ENCODE results near the gene FXYD3.
"Not testable (repeated sequence)": the region's sequence is repeated elsewhere in the genome, so short reads cannot be mapped to it uniquely, and the experiment has no call there.

The FXYD3 gene

GRCh38 chr19:35141837-35142605, 26.4 kb downstream of the FXYD3 start:
- no peak for DNase-seq (ENCODE audit: low read depth in 2 of 2)

GRCh38 chr19:35142606-35143230, 27.1 kb downstream of the FXYD3 start:
- DNase-seq (ENCODE audit: low read depth in 2 of 2), result peak; percentile 61 to 65

GRCh38 chr19:35143231-35143715, 27.6 kb downstream of the FXYD3 start, which contains the start of gene FXYD7:
Gene FXYD7 (plus strand): TSS chr19:35143255. CDS start chr19:35143334, 79 bp downstream.
- DNase-seq (ENCODE audit: low read depth in 2 of 2), result no peak

- no peak for DNase-seq (ENCODE audit: low read depth in 2 of 2)
These were observed 28.2 kb downstream of the FXYD3 start for GRCh38 chr19:35143818-35144217.

GRCh38 chr19:35144259-35144599, 28.6 kb downstream of the FXYD3 start:
- no peak for DNase-seq (ENCODE audit: low read depth in 2 of 2)

GRCh38 chr19:35144600-35145436, 29.2 kb downstream of the FXYD3 start:
- DNase-seq (ENCODE audit: low read depth in 2 of 2), result no peak

- DNase-seq (ENCODE audit: low read depth in 2 of 2), result no peak
These were observed 31.3 kb downstream of the FXYD3 start for GRCh38 chr19:35146746-35147459.

- no peak for DNase-seq (ENCODE audit: low read depth in 2 of 2)
These were observed 33.8 kb downstream of the FXYD3 start for GRCh38 chr19:35149463-35149862.

GRCh38 chr19:35150445-35150844, 34.8 kb downstream of the FXYD3 start:
- no peak for DNase-seq (ENCODE audit: low read depth in 2 of 2)

GRCh38 chr19:35151273-35152065, 35.8 kb downstream of the FXYD3 start:
- no peak for DNase-seq (ENCODE audit: low read depth in 2 of 2)

GRCh38 chr19:35153129-35153522, 37.5 kb downstream of the FXYD3 start:
- not testable (repeated sequence) for DNase-seq (ENCODE audit: low read depth in 2 of 2)

GRCh38 chr19:35153701-35154524, 38.3 kb downstream of the FXYD3 start:
- DNase-seq (ENCODE audit: low read depth in 2 of 2), result peak; percentile 70

- peak; percentile 75 to 78 for DNase-seq (ENCODE audit: low read depth in 2 of 2)
These were observed 39.1 kb downstream of the FXYD3 start, which contains the start of gene FXYD5 for GRCh38 chr19:35154525-35155406. Gene FXYD5 (plus strand): TSS chr19:35154735. CDS start chr19:35155551, 816 bp downstream.

GRCh38 chr19:35155441-35155840, 39.8 kb downstream of the FXYD3 start:
- peak in 1 of 2 donors; percentile 30 for DNase-seq (ENCODE audit: low read depth in 2 of 2)

GRCh38 chr19:35155981-35156672, 40.5 kb downstream of the FXYD3 start:
- no peak for DNase-seq (ENCODE audit: low read depth in 2 of 2)

- DNase-seq (ENCODE audit: low read depth in 2 of 2), result no peak
These were observed 41.0 kb downstream of the FXYD3 start for GRCh38 chr19:35156673-35157014.

GRCh38 chr19:35157431-35157830, 41.8 kb downstream of the FXYD3 start:
- no peak for DNase-seq (ENCODE audit: low read depth in 2 of 2)

- DNase-seq (ENCODE audit: low read depth in 2 of 2), result no peak
These were observed 44.0 kb downstream of the FXYD3 start for GRCh38 chr19:35159606-35160005.
